Caco-2 (cell line): ENCODE measurements around the gene XPO1. TPM values are rescaled to one million over a fixed set of nuclear protein-coding genes. Genes with fewer than 3 reads are reported as not detected.
"Not testable (repeated sequence)": the region's sequence is repeated elsewhere in the genome, so short reads cannot be mapped to it uniquely, and the experiment has no call there.

Experiments used
- BruUV-seq: library from RNA; stranded (reverse); fragments of 400-500 nt; replicated peaks from 2 replicates; lab custom pipeline; 2021; lab: Mats Ljungman, UMichigan
- CTCF ChIA-PET: fragments of 300-600 bp; sonication (Branson Sonifier 250); formaldehyde crosslinking; loops from one replicate; lab custom pipeline; 2022; ENCODE audit warnings: antibody characterized with exemption; lab: Charles Lee
- POLR2A ChIA-PET: fragments of 300-600 bp; sonication (Branson Sonifier 250); formaldehyde crosslinking; loops from one replicate; lab custom pipeline; 2022; ENCODE audit warnings: antibody characterized with exemption; lab: Charles Lee
- DNase-seq, 2 experiments: peaks; one replicate each; pipeline versions ENCODE4 v3.0.0 to v3.0.0-alpha.2; 2020 to 2022
- H3K27me3 ChIP-seq: replicated peaks from 2 replicates; pipeline ENCODE4 v1.6.0; 2011; ENCODE audit warnings: low read length; ENCODE audit not compliant: control insufficient read depth, insufficient read depth
- H3K36me3 ChIP-seq: 2 replicates; pipeline ENCODE4 v1.5.1; 2011; ENCODE audit warnings: low read length; ENCODE audit not compliant: control insufficient read depth, insufficient read depth
- H3K4me1 ChIP-seq: fragments of 250-450 bp; sonication (Bioruptor Pico); 2 replicates; pipeline ENCODE4 v1.5.1; 2020; ENCODE audit warnings: mild to moderate bottlenecking
- H3K4me3 ChIP-seq: 2 replicates; pipeline ENCODE4 v1.5.1; 2011; ENCODE audit warnings: low read depth, mild to moderate bottlenecking, control low read depth, low read length
- H3K9me3 ChIP-seq: fragments of 250-450 bp; sonication (Bioruptor Pico); 2 replicates; pipeline ENCODE4 v1.5.1; 2020; ENCODE audit warnings: mild to moderate bottlenecking, moderate library complexity
- H3K27ac Mint-ChIP-seq: one replicate; pipeline ENCODE4 v1.8.0; 2022; ENCODE audit warnings: mixed read lengths; ENCODE audit not compliant: unreplicated experiment
- H3K27me3 Mint-ChIP-seq: one replicate; pipeline ENCODE4 v1.8.0; 2022; ENCODE audit warnings: mixed read lengths; ENCODE audit not compliant: insufficient read depth, unreplicated experiment
- H3K36me3 Mint-ChIP-seq: one replicate; pipeline ENCODE4 v1.8.0; 2022; ENCODE audit warnings: mild to moderate bottlenecking, mixed read lengths; ENCODE audit not compliant: insufficient read depth, unreplicated experiment
- H3K4me1 Mint-ChIP-seq: one replicate; pipeline ENCODE4 v1.8.0; 2022; ENCODE audit warnings: low read depth, mixed read lengths; ENCODE audit not compliant: unreplicated experiment
- H3K4me3 Mint-ChIP-seq: one replicate; pipeline ENCODE4 v1.8.0; 2022; ENCODE audit warnings: mild to moderate bottlenecking, moderate library complexity, mixed read lengths; ENCODE audit not compliant: unreplicated experiment
- H3K9me3 Mint-ChIP-seq: one replicate; pipeline ENCODE4 v1.8.0; 2022; ENCODE audit warnings: mixed read lengths; ENCODE audit not compliant: unreplicated experiment
- intact Hi-C: fragments of 100-400 bp; cut with micrococcal nuclease; formaldehyde crosslinking; loops from one replicate; pipeline ENCODE4 v1.10.0; 2022; ENCODE audit not compliant: unreplicated experiment
- total RNA-seq: library from RNA; stranded (reverse); gene quantifications from 2 replicates; pipeline ENCODE4 v1.2.3, GENCODE V29; 2022
- TF ChIP-seq, protein P1 (sequence below), 2 experiments: fragments of 200-600 bp in 1 of 2; IDR thresholded peaks; 1 replicate in 1 of 2; 2 replicates in 1 of 2; pipeline versions ENCODE4 v1.5.1 to v1.8.0; 2011 to 2022; ENCODE audit warnings: antibody characterized with exemption in 1 of 2, control low read depth in 1 of 2, inconsistent platforms in 1 of 2, low read depth in 1 of 2, low read length in 1 of 2, mild to moderate bottlenecking in 1 of 2, moderate library complexity in 1 of 2; ENCODE audit not compliant: insufficient read depth in 1 of 2, severe bottlenecking in 1 of 2, unreplicated experiment in 1 of 2

The XPO1 gene
- total RNA-seq, 1 experiment from 2014 or later = 218 TPM

DNA sequence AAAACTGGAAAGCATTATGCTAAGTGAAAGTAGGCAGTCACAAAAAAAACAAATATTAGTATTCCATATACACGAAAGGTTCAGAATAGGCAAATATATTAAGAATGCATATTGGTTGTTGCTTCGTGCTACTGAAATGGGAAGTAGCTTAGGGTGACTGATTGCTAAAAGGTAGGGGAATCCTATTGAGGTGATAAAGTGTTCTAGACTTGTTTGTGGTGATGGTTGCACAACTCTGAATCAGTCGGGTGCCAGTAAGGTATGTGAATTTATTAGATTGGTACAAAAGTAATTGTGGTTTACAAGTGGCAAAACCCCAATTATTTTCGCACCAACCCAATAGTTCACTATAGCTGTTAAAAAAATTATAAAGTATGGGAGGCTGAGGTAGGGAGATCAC, 88.0 kb downstream of the XPO1 start:
- no peaks in the 10 kb centered on the region for H3K27me3 Mint-ChIP-seq
- H3K36me3 ChIP-seq = peaks cover 1% of the 10 kb centered on the region; the same call in 1 of the 2 replicates
- ChIA-PET POLR2A (no interaction called here), CTCF (no interaction called here)
- H3K9me3 ChIP-seq = peaks cover 11% of the 10 kb centered on the region
- H3K4me3 Mint-ChIP-seq = no peak overlapping the region
- peaks cover 40% of the 10 kb centered on the region for H3K36me3 Mint-ChIP-seq
- BruUV-seq = no TSS peak
- intact Hi-C loops = no loop called here
- no peaks in the 10 kb centered on the region for H3K27me3 ChIP-seq
- no peak overlapping the region for H3K4me3 ChIP-seq
- H3K4me1 Mint-ChIP-seq = peaks cover 5% of the 10 kb centered on the region
- H3K9me3 Mint-ChIP-seq = no peaks in the 10 kb centered on the region
- no peaks in the 10 kb centered on the region for H3K4me1 ChIP-seq
- H3K27ac Mint-ChIP-seq = no peak overlapping the region
- DNase-seq = no peak
- TF ChIP-seq, protein P1, sequence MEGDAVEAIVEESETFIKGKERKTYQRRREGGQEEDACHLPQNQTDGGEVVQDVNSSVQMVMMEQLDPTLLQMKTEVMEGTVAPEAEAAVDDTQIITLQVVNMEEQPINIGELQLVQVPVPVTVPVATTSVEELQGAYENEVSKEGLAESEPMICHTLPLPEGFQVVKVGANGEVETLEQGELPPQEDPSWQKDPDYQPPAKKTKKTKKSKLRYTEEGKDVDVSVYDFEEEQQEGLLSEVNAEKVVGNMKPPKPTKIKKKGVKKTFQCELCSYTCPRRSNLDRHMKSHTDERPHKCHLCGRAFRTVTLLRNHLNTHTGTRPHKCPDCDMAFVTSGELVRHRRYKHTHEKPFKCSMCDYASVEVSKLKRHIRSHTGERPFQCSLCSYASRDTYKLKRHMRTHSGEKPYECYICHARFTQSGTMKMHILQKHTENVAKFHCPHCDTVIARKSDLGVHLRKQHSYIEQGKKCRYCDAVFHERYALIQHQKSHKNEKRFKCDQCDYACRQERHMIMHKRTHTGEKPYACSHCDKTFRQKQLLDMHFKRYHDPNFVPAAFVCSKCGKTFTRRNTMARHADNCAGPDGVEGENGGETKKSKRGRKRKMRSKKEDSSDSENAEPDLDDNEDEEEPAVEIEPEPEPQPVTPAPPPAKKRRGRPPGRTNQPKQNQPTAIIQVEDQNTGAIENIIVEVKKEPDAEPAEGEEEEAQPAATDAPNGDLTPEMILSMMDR (IDR thresholded peaks at IDR 0.05; ENCODE audit: insufficient read depth in 1 of 2, low read depth in 1 of 2, low read length in 1 of 2, severe bottlenecking in 1 of 2, unreplicated experiment in 1 of 2) = no peak

DNA sequence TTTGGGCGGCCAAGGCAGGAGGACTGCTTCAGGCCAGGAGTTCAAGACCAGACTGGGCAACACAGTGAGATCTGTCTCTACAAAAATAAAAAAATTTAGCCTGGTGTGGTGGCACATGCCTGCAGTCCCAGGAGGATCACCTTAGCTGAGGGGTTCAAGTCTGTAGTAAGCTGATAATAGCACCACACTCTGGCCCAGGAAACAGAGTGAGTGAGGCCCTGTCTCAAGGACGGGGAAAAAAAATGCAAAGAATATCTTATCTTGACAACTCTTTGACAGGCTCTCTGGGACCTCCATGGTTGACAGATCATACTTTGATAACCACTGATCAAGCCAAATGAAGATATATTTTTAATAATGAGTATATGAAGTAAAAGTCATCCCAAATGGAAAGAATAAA, 89.9 kb downstream of the XPO1 start:
- H3K27ac Mint-ChIP-seq = no peak overlapping the region
- H3K36me3 ChIP-seq = peaks cover 1% of the 10 kb centered on the region; the same call in 1 of the 2 replicates
- BruUV-seq = no TSS peak
- peaks cover 11% of the 10 kb centered on the region for H3K9me3 ChIP-seq
- H3K4me1 Mint-ChIP-seq = peaks cover 13% of the 10 kb centered on the region
- POLR2A ChIA-PET = no interaction called here
- TF ChIP-seq, protein P1 (IDR thresholded peaks at IDR 0.05; ENCODE audit: insufficient read depth in 1 of 2, low read depth in 1 of 2, low read length in 1 of 2, severe bottlenecking in 1 of 2, unreplicated experiment in 1 of 2) = no peak
- no peaks in the 10 kb centered on the region for H3K27me3 ChIP-seq
- no peaks in the 10 kb centered on the region for H3K27me3 Mint-ChIP-seq
- intact Hi-C loops = no loop called here
- peaks cover 5% of the 10 kb centered on the region for H3K4me1 ChIP-seq
- no peaks in the 10 kb centered on the region for H3K9me3 Mint-ChIP-seq
- CTCF ChIA-PET = no interaction called here
- peaks cover 45% of the 10 kb centered on the region for H3K36me3 Mint-ChIP-seq
- H3K4me3 Mint-ChIP-seq = no peak overlapping the region
- no peak for DNase-seq
- H3K4me3 ChIP-seq = no peak overlapping the region

DNA sequence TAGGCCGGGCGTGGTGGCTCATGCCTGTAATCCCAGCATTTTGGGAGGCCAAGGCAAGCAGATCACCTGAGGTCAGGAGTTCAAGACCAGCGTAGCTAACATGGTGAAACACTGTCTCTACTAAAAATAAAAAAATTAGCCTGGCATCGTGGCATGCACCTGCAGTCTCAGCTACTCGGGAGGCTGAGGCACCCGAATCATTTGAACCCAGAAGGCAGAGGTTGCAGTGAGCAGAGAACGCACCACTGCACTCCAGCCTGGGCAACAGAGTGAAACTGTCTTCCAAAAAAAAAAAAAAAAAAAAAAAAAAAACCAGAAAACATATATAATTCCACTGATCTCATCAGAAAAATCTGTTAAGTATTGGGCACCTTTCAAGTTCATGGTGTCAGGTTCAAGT, 91.2 kb downstream of the XPO1 start:
- BruUV-seq, H3K9me3 Mint-ChIP-seq, POLR2A ChIA-PET, H3K27ac Mint-ChIP-seq, H3K4me1 ChIP-seq, H3K4me3 Mint-ChIP-seq, H3K27me3 ChIP-seq, DNase-seq, H3K36me3 ChIP-seq, H3K27me3 Mint-ChIP-seq, H3K4me3 ChIP-seq, intact Hi-C loops: not testable (repeated sequence)
- H3K36me3 Mint-ChIP-seq = peaks cover 46% of the 10 kb centered on the region
- H3K4me1 Mint-ChIP-seq = peaks cover 19% of the 10 kb centered on the region
- H3K9me3 ChIP-seq = peaks cover 11% of the 10 kb centered on the region
- CTCF ChIA-PET = interaction anchor here (0.8 kb wide), 1 partner anchor 21 kb away, joined by 9 read pairs; no protein-coding TSS in a partner anchor
